Upper lobe of right lung (tissue), 1 donor: ENCODE results near the gene TKTL2. TPM values are rescaled to one million over a fixed set of nuclear protein-coding genes. Genes with fewer than 3 reads are reported as not detected.

Source experiments
- ATAC-seq: fragments of 200-7000 bp; cut with Tn5 transposase; one replicate; pipeline ENCODE4 v1.9.1; 2020; ENCODE audit warnings: mild to moderate bottlenecking, moderate library complexity
- DNase-seq: peaks from one replicate; pipeline ENCODE4 v3.0.0-alpha.2; 2020
- H3K27ac ChIP-seq: fragments of 200-600 bp; one replicate; pipeline ENCODE4 v1.8.0; 2022
- H3K27me3 ChIP-seq: fragments of 200-600 bp; one replicate; pipeline ENCODE4 v1.8.0; 2022; ENCODE audit warnings: mild to moderate bottlenecking
- H3K36me3 ChIP-seq: fragments of 200-600 bp; one replicate; pipeline ENCODE4 v1.8.0; 2022
- H3K4me1 ChIP-seq: fragments of 200-600 bp; one replicate; pipeline ENCODE4 v1.8.0; 2022
- H3K4me3 ChIP-seq: fragments of 200-600 bp; one replicate; pipeline ENCODE4 v1.8.0; 2022; ENCODE audit warnings: mild to moderate bottlenecking
- H3K9me3 ChIP-seq: fragments of 200-600 bp; one replicate; pipeline ENCODE4 v1.8.0; 2022
- CTCF ChIP-seq: fragments of 200-600 bp; IDR thresholded peaks from one replicate; pipeline ENCODE4 v1.8.0; 2022; ENCODE audit warnings: antibody characterized with exemption
- intact Hi-C: fragments of 100-400 bp; cut with DNase I; formaldehyde crosslinking; loops from one replicate; pipeline ENCODE4 v1.11.0; 2022
- total RNA-seq: library from RNA; stranded (reverse); fragmentation: NEBNext Ultra II Directional; extraction: Animal tissue kit (Norgen Biotek cat#: 25700); gene quantifications from one replicate; pipeline ENCODE4 v1.2.1, GENCODE V29; 2021
- donor health status: DM: no; HTN: yes; CAD: no; lungs with severe emphysema.

Gene TKTL2
- total RNA-seq, 1 donor from 2014 or later: not detected

DNA sequence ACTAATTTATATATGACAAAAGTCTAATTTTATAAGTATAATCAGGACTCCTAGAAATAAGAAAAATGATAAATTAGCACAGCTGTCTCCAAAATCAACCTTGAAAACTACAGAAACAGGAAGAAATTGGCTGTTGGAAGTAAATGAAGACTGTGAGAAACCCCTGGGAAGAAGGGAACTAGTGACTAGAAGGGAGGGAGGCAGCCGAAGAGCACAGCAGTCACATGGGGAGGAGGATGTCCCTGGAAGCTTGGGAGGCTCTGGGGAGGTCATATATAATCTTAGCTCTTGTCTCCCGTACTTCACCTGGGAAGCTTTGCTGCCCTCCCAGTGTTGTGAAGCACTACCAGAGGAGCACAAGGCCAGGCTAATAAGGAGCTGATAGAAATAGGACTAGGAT is 12.0 kb upstream of the TKTL2 start:
- DNase-seq (no peak), ATAC-seq (peak; percentile 35)
- intact Hi-C loops: no loop called here
- Histone ChIP-seq H3K9me3 (no peaks in the 10 kb centered on the region), H3K27ac (no peak overlapping the region), H3K4me3 (no peak overlapping the region), H3K27me3 (no peaks in the 10 kb centered on the region), H3K36me3 (no peaks in the 10 kb centered on the region), H3K4me1 (no peaks in the 10 kb centered on the region)
- no peak for TF ChIP-seq CTCF

DNA sequence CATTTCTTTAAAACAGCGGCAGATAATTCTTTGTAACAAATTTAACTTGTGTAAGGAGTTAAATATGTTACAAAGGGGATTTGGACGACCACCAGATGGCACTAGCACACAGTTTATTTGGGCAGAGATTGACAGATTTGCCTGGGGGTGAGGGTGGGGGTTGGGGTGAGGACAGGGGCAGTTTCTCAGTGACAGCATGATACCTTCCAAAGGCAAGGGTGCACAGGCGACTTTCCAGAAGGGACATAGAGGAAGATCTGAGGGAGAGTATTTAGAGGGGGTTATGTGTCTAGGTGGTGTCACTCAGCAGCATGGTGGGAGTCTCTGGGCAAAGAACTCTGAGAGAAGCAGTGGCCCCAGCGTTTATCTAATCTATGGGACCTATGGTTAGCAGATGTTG is 11.4 kb upstream of the TKTL2 start:
- Histone ChIP-seq H3K27me3 (no peaks in the 10 kb centered on the region), H3K36me3 (no peaks in the 10 kb centered on the region), H3K4me1 (no peaks in the 10 kb centered on the region), H3K9me3 (no peaks in the 10 kb centered on the region), H3K27ac (no peak overlapping the region), H3K4me3 (no peak overlapping the region)
- DNase-seq: no peak
- intact Hi-C loops: loop anchor here (5.0 kb wide), 1 partner anchor 62 kb away; no protein-coding TSS in a partner anchor
- TF ChIP-seq CTCF: peak; percentile 55
- peak; percentile 75 for ATAC-seq

GRCh38 chr4:163482190-163482589 is 8.6 kb upstream of the TKTL2 start:
- no peak for DNase-seq
- TF ChIP-seq CTCF: no peak
- H3K9me3 ChIP-seq: no peaks in the 10 kb centered on the region
- peak; percentile 65 for ATAC-seq
- intact Hi-C loops: loop anchor here (5.0 kb wide), 1 partner anchor 65 kb away; no protein-coding TSS in a partner anchor
- H3K4me1 ChIP-seq: no peaks in the 10 kb centered on the region
- H3K27ac ChIP-seq: no peak overlapping the region
- H3K36me3 ChIP-seq: no peaks in the 10 kb centered on the region
- no peak overlapping the region for H3K4me3 ChIP-seq
- no peaks in the 10 kb centered on the region for H3K27me3 ChIP-seq

DNA sequence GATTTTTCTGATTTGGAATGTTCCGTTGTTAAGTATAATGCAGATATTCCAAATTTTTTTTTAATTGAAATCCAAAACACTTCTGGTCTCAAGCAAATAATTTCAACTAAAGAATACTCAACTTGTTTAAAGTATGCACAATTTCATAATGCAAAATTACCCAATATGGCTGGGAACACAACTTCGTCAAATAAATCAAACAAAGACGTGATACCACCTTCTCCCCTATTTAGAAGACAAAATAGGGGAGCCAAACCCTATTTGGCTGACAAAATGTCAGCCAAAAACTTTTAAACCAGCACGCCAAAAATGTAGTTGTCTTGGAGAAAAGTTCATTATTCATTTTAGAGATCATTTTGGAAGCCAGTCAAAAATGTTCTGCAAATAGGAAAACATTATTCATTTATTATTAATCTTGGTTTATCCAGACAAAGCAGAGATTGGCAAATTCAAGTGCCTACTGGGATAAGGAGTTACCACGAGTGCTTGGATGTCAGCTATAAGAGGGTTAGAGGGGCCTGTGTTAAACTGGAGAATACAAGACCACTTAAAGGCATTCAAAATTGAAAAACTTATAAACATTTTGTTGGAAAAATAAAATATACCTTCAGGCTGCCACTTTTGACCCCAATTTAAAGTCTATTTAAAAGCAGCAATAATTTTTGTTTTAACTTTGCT is 3.3 kb upstream of the TKTL2 start:
- no peaks in the 10 kb centered on the region for H3K9me3 ChIP-seq
- no peak for TF ChIP-seq CTCF
- H3K36me3 ChIP-seq: no peaks in the 10 kb centered on the region
- no peak for ATAC-seq
- H3K4me1 ChIP-seq: no peaks in the 10 kb centered on the region
- H3K27me3 ChIP-seq: no peaks in the 10 kb centered on the region
- no peak overlapping the region for H3K4me3 ChIP-seq
- no peak for DNase-seq
- intact Hi-C loops: no loop called here
- H3K27ac ChIP-seq: no peak overlapping the region

GRCh38 chr4:163474027-163474426 is 473 bp upstream of the TKTL2 start:
- Histone ChIP-seq H3K4me1 (no peaks in the 10 kb centered on the region), H3K9me3 (no peaks in the 10 kb centered on the region), H3K27ac (no peak overlapping the region), H3K36me3 (no peaks in the 10 kb centered on the region), H3K4me3 (no peak overlapping the region), H3K27me3 (no peaks in the 10 kb centered on the region)
- TF ChIP-seq CTCF: no peak
- no peak for ATAC-seq
- DNase-seq: no peak
- intact Hi-C loops: no loop called here

GRCh38 chr4:163473130-163473529 is 424 bp downstream of the TKTL2 start:
- ATAC-seq (no peak), DNase-seq (no peak)
- H3K4me3 ChIP-seq: no peak overlapping the region
- no peak overlapping the region for H3K27ac ChIP-seq
- no peaks in the 10 kb centered on the region for H3K27me3 ChIP-seq
- no peaks in the 10 kb centered on the region for H3K9me3 ChIP-seq
- no peaks in the 10 kb centered on the region for H3K4me1 ChIP-seq
- no peaks in the 10 kb centered on the region for H3K36me3 ChIP-seq
- intact Hi-C loops: no loop called here
- TF ChIP-seq CTCF: no peak
